Activated naive CD4-positive, alpha-beta T cell (primary cell): ENCODE results near the gene LTA.

ENCODE experiments used
- DNase-seq, 4 experiments: peaks; one replicate each; lab custom pipeline; 2025; lab: John Stamatoyannopoulos, UW

LTA gene, protein sequence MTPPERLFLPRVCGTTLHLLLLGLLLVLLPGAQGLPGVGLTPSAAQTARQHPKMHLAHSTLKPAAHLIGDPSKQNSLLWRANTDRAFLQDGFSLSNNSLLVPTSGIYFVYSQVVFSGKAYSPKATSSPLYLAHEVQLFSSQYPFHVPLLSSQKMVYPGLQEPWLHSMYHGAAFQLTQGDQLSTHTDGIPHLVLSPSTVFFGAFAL

DNA sequence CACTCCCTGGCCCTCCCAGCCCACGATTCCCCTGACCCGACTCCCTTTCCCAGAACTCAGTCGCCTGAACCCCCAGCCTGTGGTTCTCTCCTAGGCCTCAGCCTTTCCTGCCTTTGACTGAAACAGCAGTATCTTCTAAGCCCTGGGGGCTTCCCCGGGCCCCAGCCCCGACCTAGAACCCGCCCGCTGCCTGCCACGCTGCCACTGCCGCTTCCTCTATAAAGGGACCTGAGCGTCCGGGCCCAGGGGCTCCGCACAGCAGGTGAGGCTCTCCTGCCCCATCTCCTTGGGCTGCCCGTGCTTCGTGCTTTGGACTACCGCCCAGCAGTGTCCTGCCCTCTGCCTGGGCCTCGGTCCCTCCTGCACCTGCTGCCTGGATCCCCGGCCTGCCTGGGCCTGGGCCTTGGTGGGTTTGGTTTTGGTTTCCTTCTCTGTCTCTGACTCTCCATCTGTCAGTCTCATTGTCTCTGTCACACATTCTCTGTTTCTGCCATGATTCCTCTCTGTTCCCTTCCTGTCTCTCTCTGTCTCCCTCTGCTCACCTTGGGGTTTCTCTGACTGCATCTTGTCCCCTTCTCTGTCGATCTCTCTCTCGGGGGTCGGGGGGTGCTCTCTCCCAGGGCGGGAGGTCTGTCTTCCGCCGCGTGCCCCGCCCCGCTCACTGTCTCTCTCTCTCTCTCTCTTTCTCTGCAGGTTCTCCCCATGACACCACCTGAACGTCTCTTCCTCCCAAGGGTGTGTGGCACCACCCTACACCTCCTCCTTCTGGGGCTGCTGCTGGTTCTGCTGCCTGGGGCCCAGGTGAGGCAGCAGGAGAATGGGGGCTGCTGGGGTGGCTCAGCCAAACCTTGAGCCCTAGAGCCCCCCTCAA is at the start of gene LTA:
LTA (plus strand) TSS at position 249 of the 871 bp plus-strand sequence; CDS start at position 703, 454 bp downstream.
- peak; percentile 35 to 67 (median 51) for DNase-seq

DNA sequence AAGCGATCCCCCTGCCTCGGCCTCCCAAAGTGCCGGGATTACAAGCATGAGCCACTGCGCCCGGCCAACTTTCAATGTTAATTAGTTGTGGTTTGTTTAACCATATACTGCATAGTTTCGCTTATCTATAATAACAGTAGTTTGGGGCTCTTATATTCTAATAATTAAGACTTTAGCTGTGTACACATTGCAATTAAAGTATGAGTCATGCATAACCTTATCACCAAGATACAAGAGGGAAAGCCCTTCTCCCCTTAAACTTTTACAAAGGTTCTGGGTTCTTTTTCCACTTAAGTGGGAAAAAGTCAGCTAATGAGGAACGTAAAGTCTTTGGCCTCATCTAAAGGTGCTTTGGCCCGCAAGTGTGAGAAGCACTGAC is 46.5 kb upstream of the LTA start:
- no peak for DNase-seq

DNA sequence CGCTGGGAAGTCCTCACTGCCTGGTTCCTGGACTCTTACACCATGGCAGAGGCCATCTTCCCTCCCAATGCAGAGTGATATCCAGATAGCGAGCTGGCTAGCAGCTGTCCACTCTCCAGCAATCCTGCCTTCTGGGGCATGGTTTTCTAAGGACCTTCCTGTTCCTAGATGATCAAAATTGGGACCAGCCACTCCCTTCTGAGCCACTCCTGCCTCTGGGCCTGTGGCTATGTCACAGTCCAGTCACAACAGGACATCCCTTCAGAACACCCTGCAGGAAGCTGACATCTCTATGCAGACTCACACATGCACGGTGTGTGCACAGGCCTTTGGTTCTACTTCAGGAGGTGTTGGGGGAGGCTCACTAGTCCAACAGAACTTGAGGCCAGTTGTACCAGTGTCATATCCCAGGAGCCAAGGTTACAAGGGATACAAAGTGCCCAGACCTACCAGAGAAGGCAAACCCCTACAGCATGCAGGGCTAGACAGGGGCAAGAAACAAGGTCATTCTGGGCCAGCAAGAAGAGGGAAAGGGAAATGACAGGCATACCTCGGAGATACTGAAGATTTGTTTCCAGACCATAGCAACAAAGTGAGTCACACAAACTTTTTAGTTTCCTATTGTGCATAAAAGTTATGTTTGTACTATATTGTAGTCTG is 46.0 kb upstream of the LTA start:
- no peak for DNase-seq

- DNase-seq: no peak
These were observed 43.7 kb upstream of the LTA start for GRCh38 chr6:31528307-31528777.

GRCh38 chr6:31528821-31529328 is 43.2 kb upstream of the LTA start, which contains the start of gene MCCD1:
Gene MCCD1, plus strand, starts transcription at chr6:31528962. Its CDS starts 53 bp downstream, at chr6:31529015.
- no peak for DNase-seq

- no peak for DNase-seq
These were observed 42.5 kb upstream of the LTA start for GRCh38 chr6:31529329-31530150.

- no peak for DNase-seq
These were observed 41.4 kb upstream of the LTA start for GRCh38 chr6:31530659-31531058.

GRCh38 chr6:31531162-31531561 is 40.9 kb upstream of the LTA start:
- DNase-seq: no peak

GRCh38 chr6:31531771-31532643 is 40.1 kb upstream of the LTA start:
- no peak for DNase-seq

- DNase-seq: no peak
These were observed 39.2 kb upstream of the LTA start for GRCh38 chr6:31532644-31533454.

DNA sequence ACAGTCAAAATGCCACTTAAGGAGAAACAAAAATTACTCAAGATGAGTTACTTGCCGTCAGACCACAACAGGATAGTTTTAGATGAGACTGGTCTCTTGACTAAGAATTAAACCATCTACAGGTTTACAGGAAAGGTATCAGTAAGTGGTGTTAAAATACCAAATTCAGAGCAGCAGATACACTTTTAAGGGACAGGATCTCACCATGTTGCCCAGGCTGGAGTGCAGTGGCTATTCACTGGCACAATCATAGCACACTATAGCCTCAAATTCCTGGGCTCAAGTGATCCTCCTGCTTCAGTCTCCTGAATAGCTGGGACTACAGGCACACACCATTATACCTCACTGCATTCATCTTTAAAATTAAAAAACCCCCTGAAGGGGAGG is 38.6 kb upstream of the LTA start:
- no peak for DNase-seq

DNA sequence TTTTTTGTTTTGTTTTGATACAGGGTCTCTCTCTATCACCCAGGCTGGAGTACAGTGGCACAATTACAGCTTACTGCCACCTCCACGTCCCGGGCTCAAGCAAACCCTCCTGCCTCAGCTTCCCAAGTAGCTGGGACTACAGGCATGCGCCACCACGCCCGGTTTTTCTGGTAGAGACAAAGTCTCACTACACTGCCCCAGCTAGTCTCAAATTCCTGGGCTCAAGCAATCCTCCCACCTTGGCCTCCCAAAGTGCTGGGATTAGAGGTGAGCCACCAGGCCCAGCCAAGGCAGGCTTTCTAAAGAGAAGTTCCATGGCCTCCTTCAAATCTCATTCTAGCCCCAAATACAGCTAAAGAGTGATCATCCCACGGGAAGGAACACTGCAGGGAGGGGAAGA is 38.1 kb upstream of the LTA start:
- no peak for DNase-seq

- no peak for DNase-seq
These were observed 37.5 kb upstream of the LTA start for GRCh38 chr6:31534521-31535040.

- no peak for DNase-seq
These were observed 36.4 kb upstream of the LTA start for GRCh38 chr6:31535538-31536324.

GRCh38 chr6:31538805-31539400 is 33.2 kb upstream of the LTA start:
- no peak for DNase-seq

GRCh38 chr6:31540640-31541039 is 31.4 kb upstream of the LTA start:
- no peak for DNase-seq

- DNase-seq: peak in 2 of 4 experiments; percentile 46 to 57
These were observed 30.9 kb upstream of the LTA start for GRCh38 chr6:31541059-31541657.
